T-helper 2 cell treated with Interferon-gamma antibody and Interleukin-4, amounts not matched to agents 5 μg/mL and 100 μg/mL, for 36 hours (primary cell): ENCODE measurements around the gene TNS3.
"Not testable (repeated sequence)": the region's sequence is repeated elsewhere in the genome, so short reads cannot be mapped to it uniquely, and the experiment has no call there.

Experiments used
- DNase-seq: peaks from one replicate; pipeline ENCODE4 v3.0.0; 2021; ENCODE audit warnings: low spot score
- H3K27ac Mint-ChIP-seq: one replicate; pipeline ENCODE4 v1.8.0; 2021; ENCODE audit warnings: mild to moderate bottlenecking, mixed read lengths
- H3K27me3 Mint-ChIP-seq: one replicate; pipeline ENCODE4 v1.8.0; 2021; ENCODE audit warnings: low read depth, mixed read lengths
- H3K36me3 Mint-ChIP-seq: one replicate; pipeline ENCODE4 v1.8.0; 2021; ENCODE audit warnings: low read depth, mixed read lengths
- H3K4me1 Mint-ChIP-seq: one replicate; pipeline ENCODE4 v1.8.0; 2021; ENCODE audit warnings: low read depth, mixed read lengths
- H3K4me3 Mint-ChIP-seq: one replicate; pipeline ENCODE4 v1.8.0; 2022; ENCODE audit warnings: mild to moderate bottlenecking, moderate library complexity, mixed read lengths
- H3K9me3 Mint-ChIP-seq: one replicate; pipeline ENCODE4 v1.8.0; 2021; ENCODE audit warnings: mixed read lengths

TNS3 gene

GRCh38 chr7:47264021-47264651 lies 317.8 kb downstream of the TNS3 start:
- no peak overlapping the region for H3K4me3 Mint-ChIP-seq
- H3K9me3 Mint-ChIP-seq = peaks cover 3% of the 10 kb centered on the region
- DNase-seq = no peak
- H3K27me3 Mint-ChIP-seq = no peaks in the 10 kb centered on the region
- no peaks in the 10 kb centered on the region for H3K36me3 Mint-ChIP-seq
- H3K4me1 Mint-ChIP-seq = no peaks in the 10 kb centered on the region
- H3K27ac Mint-ChIP-seq = no peak overlapping the region

GRCh38 chr7:47262881-47263280 lies 319.0 kb downstream of the TNS3 start:
- Mint-ChIP-seq H3K27me3 (no peaks in the 10 kb centered on the region), H3K4me3 (no peak overlapping the region), H3K36me3 (no peaks in the 10 kb centered on the region), H3K27ac (no peak overlapping the region), H3K9me3 (no peaks in the 10 kb centered on the region), H3K4me1 (no peaks in the 10 kb centered on the region)
- DNase-seq = no peak

GRCh38 chr7:47262160-47262559 lies 319.8 kb downstream of the TNS3 start:
- not testable (repeated sequence) for H3K4me3 Mint-ChIP-seq, H3K36me3 Mint-ChIP-seq, H3K27me3 Mint-ChIP-seq, H3K27ac Mint-ChIP-seq, H3K4me1 Mint-ChIP-seq, DNase-seq, H3K9me3 Mint-ChIP-seq

- Mint-ChIP-seq H3K9me3 (no peaks in the 10 kb centered on the region), H3K27ac (no peak overlapping the region), H3K27me3 (peaks cover 5% of the 10 kb centered on the region), H3K4me1 (no peaks in the 10 kb centered on the region), H3K36me3 (no peaks in the 10 kb centered on the region), H3K4me3 (no peak overlapping the region)
- no peak for DNase-seq
Observed at GRCh38 chr7:47260270-47260669, 321.6 kb downstream of the TNS3 start.

GRCh38 chr7:47259682-47260081 lies 322.2 kb downstream of the TNS3 start:
- Mint-ChIP-seq H3K4me3 (no peak overlapping the region), H3K27me3 (peaks cover 5% of the 10 kb centered on the region), H3K4me1 (peaks cover under 1% of the 10 kb centered on the region), H3K27ac (no peak overlapping the region), H3K9me3 (no peaks in the 10 kb centered on the region), H3K36me3 (no peaks in the 10 kb centered on the region)
- DNase-seq = no peak

- H3K4me3 Mint-ChIP-seq = no peak overlapping the region
- no peak for DNase-seq
- H3K9me3 Mint-ChIP-seq = no peaks in the 10 kb centered on the region
- H3K4me1 Mint-ChIP-seq = peaks cover 3% of the 10 kb centered on the region
- H3K27ac Mint-ChIP-seq = no peak overlapping the region
- H3K36me3 Mint-ChIP-seq = no peaks in the 10 kb centered on the region
- peaks cover 6% of the 10 kb centered on the region for H3K27me3 Mint-ChIP-seq
Observed at GRCh38 chr7:47258798-47259197, 323.1 kb downstream of the TNS3 start.

- Mint-ChIP-seq H3K4me1 (peaks cover 3% of the 10 kb centered on the region), H3K4me3 (no peak overlapping the region), H3K36me3 (no peaks in the 10 kb centered on the region)
Observed at GRCh38 chr7:47256016-47256415, 325.9 kb downstream of the TNS3 start.

GRCh38 chr7:47255441-47255840 lies 326.5 kb downstream of the TNS3 start:
- H3K36me3 Mint-ChIP-seq = no peaks in the 10 kb centered on the region
- no peak for DNase-seq
- peaks cover 3% of the 10 kb centered on the region for H3K4me1 Mint-ChIP-seq
- no peak overlapping the region for H3K27ac Mint-ChIP-seq
- peaks cover 19% of the 10 kb centered on the region for H3K27me3 Mint-ChIP-seq
- no peaks in the 10 kb centered on the region for H3K9me3 Mint-ChIP-seq
- H3K4me3 Mint-ChIP-seq = peak overlapping the region; percentile 28

More at GRCh38 chr7:47256016-47256415, 325.9 kb downstream of the TNS3 start:
- no peak for DNase-seq
- Mint-ChIP-seq H3K27me3 (peaks cover 19% of the 10 kb centered on the region), H3K9me3 (no peaks in the 10 kb centered on the region), H3K27ac (no peak overlapping the region)

DNA sequence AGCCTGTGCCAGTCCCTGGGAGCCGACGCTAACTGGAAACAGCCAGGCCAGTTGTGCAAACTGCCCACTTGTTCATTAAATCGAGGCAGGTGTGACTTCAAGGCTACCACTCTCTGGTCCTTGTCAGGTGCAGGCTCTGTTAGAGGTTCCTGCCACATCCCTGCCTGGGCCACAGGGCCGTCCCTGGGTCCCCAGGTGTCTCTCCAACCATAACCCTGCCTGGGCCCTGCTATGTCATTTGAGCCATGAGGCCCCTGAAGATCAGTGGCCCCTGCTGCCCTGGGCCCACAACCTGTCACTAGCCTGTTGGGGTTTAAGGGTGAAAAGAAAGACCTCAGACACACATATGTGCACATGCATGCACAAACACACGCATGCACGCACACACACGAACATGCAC lies 326.9 kb downstream of the TNS3 start:
- Mint-ChIP-seq H3K4me3 (no peak overlapping the region), H3K4me1 (peaks cover 3% of the 10 kb centered on the region), H3K36me3 (no peaks in the 10 kb centered on the region), H3K27me3 (peaks cover 19% of the 10 kb centered on the region), H3K27ac (no peak overlapping the region), H3K9me3 (no peaks in the 10 kb centered on the region)
- no peak for DNase-seq

DNA sequence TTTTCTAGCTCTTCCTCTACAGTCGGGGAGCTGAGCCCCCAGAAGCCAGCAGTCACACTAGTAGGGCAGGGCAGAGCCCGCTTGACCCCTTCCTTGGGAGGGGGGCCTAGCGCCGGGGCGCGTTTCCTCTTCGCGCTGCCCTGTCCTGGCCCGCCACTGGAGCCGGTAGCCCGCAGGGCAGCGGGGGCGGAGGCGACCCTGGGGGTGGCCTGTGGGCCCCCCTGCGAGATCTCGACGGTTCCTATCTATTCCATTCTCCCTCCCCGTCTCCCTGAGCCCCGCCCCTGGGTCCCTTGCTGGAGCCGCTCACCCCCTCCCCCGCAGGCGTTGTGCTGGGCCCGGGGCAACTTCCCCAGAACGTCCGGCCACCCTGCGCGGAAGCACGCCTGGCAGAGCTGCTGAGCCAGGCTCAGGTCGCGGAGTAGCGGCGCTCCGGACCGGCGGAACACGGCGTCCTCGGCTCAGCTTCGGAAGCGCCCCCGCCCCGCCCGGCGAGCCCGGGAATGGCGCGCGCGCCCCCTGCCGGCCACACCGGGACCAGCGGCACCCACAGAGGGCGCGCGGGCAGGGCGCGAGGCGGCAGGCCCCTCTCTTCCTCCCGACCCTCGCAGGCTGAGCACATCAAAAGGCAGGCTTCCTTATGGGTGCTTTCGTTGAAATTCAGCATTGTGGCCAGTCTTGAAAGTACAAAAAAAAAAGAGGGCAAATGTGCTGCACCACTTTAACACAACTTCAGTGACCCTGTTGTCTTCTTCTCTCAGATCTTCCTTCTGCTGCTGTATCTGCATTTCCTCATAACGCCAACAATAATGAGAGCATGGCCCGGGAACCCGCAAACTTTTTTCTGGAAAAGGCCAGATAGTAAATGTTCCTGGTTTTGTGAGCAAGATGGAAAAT lies 327.6 kb downstream of the TNS3 start:
- no peaks in the 10 kb centered on the region for H3K9me3 Mint-ChIP-seq
- peaks cover 19% of the 10 kb centered on the region for H3K27me3 Mint-ChIP-seq
- peak overlapping the region; percentile 71 for H3K4me3 Mint-ChIP-seq
- H3K36me3 Mint-ChIP-seq = no peaks in the 10 kb centered on the region
- peak; percentile 56 for DNase-seq
- H3K4me1 Mint-ChIP-seq = peaks cover 3% of the 10 kb centered on the region
- no peak overlapping the region for H3K27ac Mint-ChIP-seq

GRCh38 chr7:47253650-47254080 lies 328.2 kb downstream of the TNS3 start:
- H3K9me3 Mint-ChIP-seq = no peaks in the 10 kb centered on the region
- no peak overlapping the region for H3K27ac Mint-ChIP-seq
- peaks cover 19% of the 10 kb centered on the region for H3K27me3 Mint-ChIP-seq
- peaks cover 3% of the 10 kb centered on the region for H3K4me1 Mint-ChIP-seq
- no peaks in the 10 kb centered on the region for H3K36me3 Mint-ChIP-seq
- no peak for DNase-seq
- H3K4me3 Mint-ChIP-seq = peak overlapping the region; percentile 1

DNA sequence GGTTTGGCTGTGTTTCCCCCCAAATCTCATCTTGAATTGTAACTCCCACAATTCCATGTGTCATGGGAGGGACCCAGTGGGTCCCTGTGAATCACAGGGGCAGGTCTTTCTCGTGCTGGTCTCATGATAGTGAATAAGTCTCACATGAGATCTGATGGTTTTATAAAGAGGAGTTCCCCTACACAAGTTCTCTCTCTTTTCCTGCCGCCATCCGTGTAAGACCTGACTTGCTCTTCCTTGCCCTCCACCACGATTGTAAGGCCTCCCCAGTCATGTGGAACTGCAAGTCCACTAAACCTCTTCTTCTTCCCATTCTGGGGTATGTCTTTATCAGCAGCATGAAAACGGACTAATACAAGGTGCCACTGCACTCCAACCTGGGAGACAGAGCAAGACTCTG lies 329.2 kb downstream of the TNS3 start:
- no peak overlapping the region for H3K4me3 Mint-ChIP-seq
- H3K27me3 Mint-ChIP-seq = peaks cover 19% of the 10 kb centered on the region
- no peaks in the 10 kb centered on the region for H3K9me3 Mint-ChIP-seq
- H3K27ac Mint-ChIP-seq = no peak overlapping the region
- peaks cover 3% of the 10 kb centered on the region for H3K4me1 Mint-ChIP-seq
- H3K36me3 Mint-ChIP-seq = no peaks in the 10 kb centered on the region
- DNase-seq = no peak

DNA sequence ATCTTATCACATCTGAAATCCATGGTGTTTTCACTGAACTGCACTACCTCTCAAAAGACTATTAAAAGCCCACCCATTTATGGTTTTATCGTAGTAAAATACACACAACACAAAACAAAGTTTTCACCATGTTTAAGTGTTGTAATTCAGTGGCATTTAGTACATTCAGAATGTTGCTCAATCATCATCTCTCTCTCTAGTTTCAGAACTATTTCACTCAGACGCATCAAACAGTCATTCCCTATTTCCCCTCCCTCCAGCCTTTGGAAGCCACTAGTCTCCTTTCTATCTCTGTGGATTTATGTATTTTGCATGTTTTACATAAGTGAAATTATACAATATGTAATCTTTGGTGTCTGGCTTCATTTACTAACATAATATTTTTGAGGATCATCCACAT lies 332.6 kb downstream of the TNS3 start:
- DNase-seq = no peak
- H3K9me3 Mint-ChIP-seq = no peaks in the 10 kb centered on the region

GRCh38 chr7:47248797-47249196 lies 333.1 kb downstream of the TNS3 start:
- no peak overlapping the region for H3K4me3 Mint-ChIP-seq
- no peaks in the 10 kb centered on the region for H3K4me1 Mint-ChIP-seq
- peaks cover 13% of the 10 kb centered on the region for H3K27me3 Mint-ChIP-seq
- no peak overlapping the region for H3K27ac Mint-ChIP-seq
- H3K36me3 Mint-ChIP-seq = no peaks in the 10 kb centered on the region
- DNase-seq = no peak
- no peaks in the 10 kb centered on the region for H3K9me3 Mint-ChIP-seq

More for the DNA sequence above, 332.6 kb downstream of the TNS3 start:
- no peak overlapping the region for H3K27ac Mint-ChIP-seq
- no peaks in the 10 kb centered on the region for H3K4me1 Mint-ChIP-seq
- H3K4me3 Mint-ChIP-seq = no peak overlapping the region
- H3K36me3 Mint-ChIP-seq = no peaks in the 10 kb centered on the region
- H3K27me3 Mint-ChIP-seq = peaks cover 15% of the 10 kb centered on the region
